Pancreas (tissue), 10 donors: ENCODE measurements around the gene HOXB1. TPM values are rescaled to one million over a fixed set of nuclear protein-coding genes. Genes with fewer than 3 reads are reported as not detected.

ENCODE experiments used
- ATAC-seq, 4 donors: fragments of 200-7000 bp; cut with Tn5 transposase; one replicate each; pipeline versions ENCODE4 v1.8.0 to v1.9.1; 2020; ENCODE audit warnings: mild to moderate bottlenecking in 4 of 4, moderate library complexity in 4 of 4
- DNase-seq, 6 donors: peaks; one replicate each; pipeline ENCODE4 v3.0.0-alpha.2; 2020
- FAIRE-seq: peaks from 2 replicates; lab custom pipeline; 2012; peaks lifted over from hg19 to GRCh38; lab: Jason Lieb, UNC
- H3K27ac ChIP-seq, 4 donors: fragments of 200-600 bp; sonication (generic); 1 replicate in 3 of 4; 2 replicates in 1 of 4; pipeline versions ENCODE4 v1.5.0 to v1.8.0; 2020
- H3K27me3 ChIP-seq, 4 donors: fragments of 200-600 bp; one replicate each; pipeline ENCODE4 v1.8.0; 2021
- H3K36me3 ChIP-seq, 3 donors: fragments of 200-600 bp; sonication (generic) in 1 of 3; one replicate each; pipeline versions ENCODE4 v1.5.0 to v1.8.0; 2020 to 2021
- H3K4me1 ChIP-seq, 3 donors: fragments of 200-600 bp; one replicate each; pipeline ENCODE4 v1.8.0; 2021
- H3K4me3 ChIP-seq, 4 donors: fragments of 200-600 bp; sonication (generic) in 2 of 4; one replicate each; pipeline versions ENCODE4 v1.5.0 to v1.8.0; 2020 to 2021
- H3K9me3 ChIP-seq, 4 donors: fragments of 200-600 bp; one replicate each; pipeline ENCODE4 v1.8.0; 2021
- WGBS, 2 donors: extraction: QIAGEN DNeasy Blood & Tissue Kit; methylation state at CpG; one replicate each; pipeline ENCODE4 v1.1.7; 2013; 5-methylcytosine and 5-hydroxymethylcytosine counted together
- intact Hi-C, 3 donors: fragments of 100-400 bp; cut with DNase I; formaldehyde crosslinking; loops; one replicate each; pipeline versions ENCODE4 v1.11.1 to v1.14.2; 2022
- polyA plus RNA-seq, 2 donors: library from polyadenylated mRNA; stranded (reverse); fragments of 200-250 nt; gene quantifications; one replicate each; pipeline ENCODE4 v1.2.3, GENCODE V29; 2013
- total RNA-seq, 6 donors: library from RNA; stranded (reverse); fragmentation: NEBNext Ultra II Directional in 4 of 6; extraction: Animal tissue kit (Norgen Biotek cat#: 25700) in 4 of 6; gene quantifications; one replicate each; pipeline versions ENCODE4 v1.2.1 to v1.2.4, GENCODE V29; 2021 to 2023
- TF ChIP-seq, protein P1 (sequence below), 4 donors: fragments of 200-600 bp; sonication (generic) in 3 of 4; IDR thresholded peaks; one replicate each; pipeline versions ENCODE4 v1.5.0 to v1.8.0; 2021; ENCODE audit warnings: antibody characterized with exemption in 4 of 4
- donor health status: healthy with polysubstance abuse.
- donor health status: DM: no; HTN: no; CAD: no; lungs with moderate emphysema.
- donor health status: DM: no; HTN: no; CAD: no.
- donor health status: control.
- donor health status: control.
- donor health status: Bipolar disorder and iron deficiency.
- donor health status: DM: yes; HTN: yes; CAD: no.
- donor health status: DM: no; HTN: no; CAD: no.
- donor health status: DM: no; HTN: no; CAD: no.
- donor health status: DM: yes; HTN: yes; CAD: no.

Gene HOXB1
- total and polyA plus RNA-seq, 8 donors: not detected

DNA sequence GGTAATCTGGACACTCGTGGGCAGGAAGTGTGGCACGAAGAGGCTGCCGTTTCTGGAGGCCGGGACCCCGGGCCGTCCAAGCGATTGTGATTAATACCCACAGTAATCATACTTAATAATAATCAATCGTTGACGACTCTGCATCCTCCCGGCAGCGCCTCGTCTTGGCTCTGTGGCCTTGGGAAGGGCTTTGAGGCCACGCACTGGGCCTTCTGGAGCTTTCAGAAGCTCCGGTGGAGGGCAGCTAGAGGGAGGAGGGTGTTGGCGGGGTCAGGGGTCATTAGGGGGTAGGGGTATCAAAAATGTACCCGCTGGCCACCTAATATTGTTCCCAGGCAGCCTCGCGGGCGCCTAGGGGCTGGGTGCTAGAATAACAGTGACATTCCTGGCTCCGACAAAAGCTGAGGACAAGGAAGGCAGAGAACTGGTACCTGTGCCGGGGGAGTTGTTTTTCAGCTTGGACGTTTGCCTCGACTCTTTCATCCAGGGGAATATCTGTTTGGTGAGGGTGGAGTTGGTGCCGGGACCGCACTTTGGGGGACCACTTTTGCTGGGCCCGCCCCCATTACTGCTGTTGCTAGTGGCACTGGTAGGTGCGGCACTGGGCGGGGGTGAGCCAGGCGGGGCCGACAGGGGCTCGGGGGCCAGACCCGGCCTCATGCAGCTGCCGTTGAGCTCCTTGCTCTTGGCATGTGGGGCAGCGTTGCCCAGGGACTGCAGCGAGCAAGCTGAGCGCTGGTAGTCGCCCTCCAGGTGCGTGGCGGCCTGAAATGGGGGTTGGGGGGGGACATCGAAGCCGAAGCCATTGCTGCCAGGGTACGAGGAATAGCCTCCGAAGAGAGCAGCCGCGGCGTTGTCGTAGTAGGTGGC lies 21.0 kb upstream of the HOXB1 start:
- FAIRE-seq: no peak
- Histone ChIP-seq H3K9me3 (no peaks in the 10 kb centered on the region), H3K36me3 (no peaks in the 10 kb centered on the region), H3K4me1 (no peaks in the 10 kb centered on the region), H3K27me3 (peaks cover 0 to 28% (median 2%) of the 10 kb centered on the region in 4 donors), H3K4me3 (no peak overlapping the region), H3K27ac (no peak overlapping the region)
- peak in 1 of 6 donors; percentile 71 for DNase-seq
- TF ChIP-seq, protein P1, sequence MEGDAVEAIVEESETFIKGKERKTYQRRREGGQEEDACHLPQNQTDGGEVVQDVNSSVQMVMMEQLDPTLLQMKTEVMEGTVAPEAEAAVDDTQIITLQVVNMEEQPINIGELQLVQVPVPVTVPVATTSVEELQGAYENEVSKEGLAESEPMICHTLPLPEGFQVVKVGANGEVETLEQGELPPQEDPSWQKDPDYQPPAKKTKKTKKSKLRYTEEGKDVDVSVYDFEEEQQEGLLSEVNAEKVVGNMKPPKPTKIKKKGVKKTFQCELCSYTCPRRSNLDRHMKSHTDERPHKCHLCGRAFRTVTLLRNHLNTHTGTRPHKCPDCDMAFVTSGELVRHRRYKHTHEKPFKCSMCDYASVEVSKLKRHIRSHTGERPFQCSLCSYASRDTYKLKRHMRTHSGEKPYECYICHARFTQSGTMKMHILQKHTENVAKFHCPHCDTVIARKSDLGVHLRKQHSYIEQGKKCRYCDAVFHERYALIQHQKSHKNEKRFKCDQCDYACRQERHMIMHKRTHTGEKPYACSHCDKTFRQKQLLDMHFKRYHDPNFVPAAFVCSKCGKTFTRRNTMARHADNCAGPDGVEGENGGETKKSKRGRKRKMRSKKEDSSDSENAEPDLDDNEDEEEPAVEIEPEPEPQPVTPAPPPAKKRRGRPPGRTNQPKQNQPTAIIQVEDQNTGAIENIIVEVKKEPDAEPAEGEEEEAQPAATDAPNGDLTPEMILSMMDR (IDR thresholded peaks at IDR 0.05): no peak
- 24 to 30% methylated on average over 47 of the region's 47 CpGs for WGBS, 2 donors
- intact Hi-C loops: no loop called here
- no peak for ATAC-seq

DNA sequence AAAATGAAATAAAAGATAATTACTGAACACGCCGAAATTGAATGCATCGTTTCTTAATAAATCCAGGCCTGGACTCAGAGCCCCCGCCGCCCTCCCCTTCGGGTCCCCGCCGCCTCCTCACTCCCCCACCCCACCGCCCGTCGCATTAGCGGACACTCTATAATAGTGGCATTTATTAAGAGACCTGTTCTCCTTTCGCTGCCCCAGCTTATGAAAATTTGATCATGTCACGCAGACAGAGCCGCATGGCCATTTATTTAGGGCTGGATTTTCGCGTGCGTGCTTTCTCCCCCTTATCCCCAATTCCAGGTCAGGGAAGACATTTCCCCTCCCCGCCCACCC lies 20.4 kb upstream of the HOXB1 start:
- H3K27ac ChIP-seq: no peak overlapping the region
- peak overlapping the region in 1 of 4 donors; percentile 20 for H3K4me3 ChIP-seq
- H3K36me3 ChIP-seq: no peaks in the 10 kb centered on the region
- WGBS, 2 donors: 12 to 24% methylated on average over 19 of the region's 19 CpGs
- H3K9me3 ChIP-seq: no peaks in the 10 kb centered on the region
- ATAC-seq: no peak
- no peak for FAIRE-seq
- DNase-seq: no peak
- intact Hi-C loops: no loop called here
- peaks cover 0 to 28% (median 2%) of the 10 kb centered on the region in 4 donors for H3K27me3 ChIP-seq
- TF ChIP-seq, protein P1 (IDR thresholded peaks at IDR 0.05): no peak
- H3K4me1 ChIP-seq: no peaks in the 10 kb centered on the region

DNA sequence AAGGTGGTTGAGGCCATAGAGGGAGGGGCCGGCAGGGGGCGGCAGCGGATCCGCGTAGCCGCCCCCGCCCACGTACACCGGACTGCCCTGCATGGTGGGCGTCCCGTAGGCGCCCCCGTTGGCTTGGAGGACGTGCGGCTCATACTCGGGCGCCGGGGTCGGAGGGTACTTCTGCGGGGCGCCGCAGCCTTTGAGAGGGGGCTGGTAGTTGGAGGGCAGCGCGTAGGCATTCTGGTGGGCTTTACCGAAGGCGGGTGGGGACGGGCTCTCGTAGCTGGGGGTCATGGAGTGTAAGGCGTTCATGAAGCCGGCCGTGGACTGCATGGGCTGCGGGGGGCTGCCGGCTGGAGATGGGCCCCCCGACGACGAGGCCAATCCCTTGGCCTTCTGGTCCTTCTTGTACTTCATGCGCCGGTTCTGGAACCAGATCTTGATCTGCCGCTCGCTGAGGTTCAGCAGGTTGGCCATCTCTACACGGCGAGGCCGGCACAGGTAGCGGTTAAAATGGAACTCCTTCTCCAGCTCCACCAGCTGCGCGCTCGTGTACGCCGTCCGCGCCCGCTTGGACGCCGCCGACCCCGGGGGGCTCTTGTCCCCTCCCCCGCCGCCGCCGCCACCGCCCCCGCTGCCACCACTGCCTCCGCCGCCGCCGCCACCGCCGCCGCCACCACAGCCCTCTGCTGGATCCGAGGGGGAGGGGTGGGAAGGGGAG lies 19.8 kb upstream of the HOXB1 start:
- peaks cover 0 to 28% (median 2%) of the 10 kb centered on the region in 4 donors for H3K27me3 ChIP-seq
- no peaks in the 10 kb centered on the region for H3K9me3 ChIP-seq
- H3K4me1 ChIP-seq: no peaks in the 10 kb centered on the region
- 14 to 24% methylated on average over 51 to 70 of the region's 70 CpGs for WGBS, 2 donors
- intact Hi-C loops: no loop called here
- ATAC-seq (no peak), DNase-seq (no peak), FAIRE-seq (no peak)
- no peak overlapping the region for H3K27ac ChIP-seq
- no peaks in the 10 kb centered on the region for H3K36me3 ChIP-seq
- TF ChIP-seq, protein P1 (IDR thresholded peaks at IDR 0.05): no peak
- H3K4me3 ChIP-seq: peak overlapping the region in 1 of 4 donors; percentile 20

DNA sequence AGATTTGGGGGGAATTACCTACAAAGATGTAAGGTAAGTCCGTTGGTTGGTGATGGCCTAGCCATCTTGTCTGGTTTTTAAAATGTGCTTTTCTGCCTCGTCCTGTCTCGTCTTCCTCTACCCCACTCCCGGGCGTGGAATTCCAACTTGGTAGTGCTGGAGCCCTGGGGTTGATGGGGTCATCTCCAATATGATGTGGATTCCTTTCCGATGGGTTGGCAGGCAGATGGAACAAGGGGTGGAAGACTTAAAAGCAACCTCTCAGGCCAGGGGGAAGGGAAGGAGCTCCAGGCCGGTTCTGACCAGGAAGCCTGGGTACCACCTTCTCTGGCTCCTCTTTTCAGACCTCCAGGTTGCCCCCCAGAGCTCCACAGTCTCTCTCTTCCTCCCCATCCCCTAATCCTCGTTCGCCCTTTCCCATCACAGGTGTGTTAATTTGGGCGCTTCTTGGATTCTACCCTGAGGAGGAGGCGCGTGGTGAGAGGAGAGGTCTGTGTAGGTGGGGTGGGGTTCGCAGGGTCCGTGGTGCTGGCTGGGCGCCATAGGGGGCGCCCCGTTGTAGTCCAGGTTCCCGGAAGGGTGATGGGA lies 19.2 kb upstream of the HOXB1 start:
- H3K27ac ChIP-seq: no peak overlapping the region
- TF ChIP-seq, protein P1 (IDR thresholded peaks at IDR 0.05): no peak

More for the DNA sequence above, 19.2 kb upstream of the HOXB1 start:
- DNase-seq (no peak), FAIRE-seq (no peak), ATAC-seq (no peak)
- no peaks in the 10 kb centered on the region for H3K4me1 ChIP-seq
- H3K36me3 ChIP-seq: no peaks in the 10 kb centered on the region
- intact Hi-C loops: no loop called here
- H3K4me3 ChIP-seq: no peak overlapping the region
- no peaks in the 10 kb centered on the region for H3K9me3 ChIP-seq
- WGBS, 2 donors: 47 to 59% methylated on average over 18 of the region's 18 CpGs
- peaks cover 0 to 28% (median 2%) of the 10 kb centered on the region in 4 donors for H3K27me3 ChIP-seq
